Dermis microvascular lymphatic vessel endothelial cell (primary cell): ENCODE results near the gene NLK. TPM values are rescaled to one million over a fixed set of nuclear protein-coding genes. Genes with fewer than 3 reads are reported as not detected.
"Not testable (repeated sequence)": the region's sequence is repeated elsewhere in the genome, so short reads cannot be mapped to it uniquely, and the experiment has no call there.

Source experiments
- DNase-seq, 2 donors: peaks; one replicate each; pipeline versions ENCODE4 v3.0.0 to v3.0.0-alpha.2; 2010; ENCODE audit warnings: low read depth in 2 of 2
- total RNA-seq: library from RNA; depleted of rRNA; stranded (reverse); fragments of >200 nt; gene quantifications from 2 replicates; pipeline ENCODE4 v1.2.1, GENCODE V29; 2014

Gene NLK
- total RNA-seq, 1 donor from 2014 or later: 28.9 TPM

- not testable (repeated sequence) for DNase-seq
Measured at GRCh38 chr17:28230607-28231006, 188.1 kb downstream of the NLK start.

GRCh38 chr17:28231624-28232023 lies 189.1 kb downstream of the NLK start:
- not testable (repeated sequence) for DNase-seq

- peak in 1 of 2 donors; percentile 15 for DNase-seq
Measured at GRCh38 chr17:28232966-28233870, 190.7 kb downstream of the NLK start.

- DNase-seq: not testable (repeated sequence)
Measured at GRCh38 chr17:28233872-28234856, 191.7 kb downstream of the NLK start.

- DNase-seq: not testable (repeated sequence)
Measured at GRCh38 chr17:28235066-28235700, 192.7 kb downstream of the NLK start.

GRCh38 chr17:28236033-28236653 lies 193.7 kb downstream of the NLK start:
- DNase-seq: not testable (repeated sequence)

- DNase-seq: not testable (repeated sequence)
Measured at GRCh38 chr17:28238547-28239270, 196.2 kb downstream of the NLK start.

GRCh38 chr17:28239271-28239624 lies 196.8 kb downstream of the NLK start:
- no peak for DNase-seq

GRCh38 chr17:28240688-28241340 lies 198.3 kb downstream of the NLK start:
- no peak for DNase-seq

- no peak for DNase-seq
Measured at GRCh38 chr17:28242791-28243190, 200.3 kb downstream of the NLK start.

GRCh38 chr17:28243268-28243667 lies 200.8 kb downstream of the NLK start:
- DNase-seq: not testable (repeated sequence)

- no peak for DNase-seq
Measured at GRCh38 chr17:28244446-28244845, 202.0 kb downstream of the NLK start.

Other genes with a start within 250 kb of the NLK start
- 0.51 and 0.77 TPM in 2 replicates for gene NOS2, start 242.1 kb upstream of the NLK start, total RNA-seq
- gene LYRM9, start 149.3 kb upstream of the NLK start, total RNA-seq: 3.6 and 6.3 TPM in 2 replicates